Measurements from ENCODE around the gene ACTL6A. TPM values are rescaled to one million over a fixed set of nuclear protein-coding genes. Genes with fewer than 3 reads are reported as not detected.

The ACTL6A gene
- total RNA-seq, 1 donor from 2014 or later: 94.1 TPM

- no peak for TF ChIP-seq CTCF (IDR thresholded peaks at IDR 0.05; ENCODE audit: insufficient read depth, low read length, poor library complexity, severe bottlenecking)
- Histone ChIP-seq H3K27me3 (ENCODE audit: control insufficient read depth, insufficient read depth, low read length) (no peaks in the 10 kb centered on the region), H3K4me3 (ENCODE audit: low read depth, low read length) (no peak overlapping the region), H3K36me3 (ENCODE audit: control insufficient read depth, insufficient read depth, low read length) (no peaks in the 10 kb centered on the region)
- DNase-seq (ENCODE audit: low read depth): no peak
Observed at GRCh38 chr3:179608931-179609720, 46.4 kb downstream of the ACTL6A start.

- no peak for TF ChIP-seq CTCF (IDR thresholded peaks at IDR 0.05; ENCODE audit: insufficient read depth, low read length, poor library complexity, severe bottlenecking)
- H3K36me3 ChIP-seq (ENCODE audit: control insufficient read depth, insufficient read depth, low read length): no peaks in the 10 kb centered on the region
- H3K4me3 ChIP-seq (ENCODE audit: low read depth, low read length): no peak overlapping the region
- H3K27me3 ChIP-seq (ENCODE audit: control insufficient read depth, insufficient read depth, low read length): no peaks in the 10 kb centered on the region
- DNase-seq (ENCODE audit: low read depth): no peak
Observed at GRCh38 chr3:179610066-179610465, 47.3 kb downstream of the ACTL6A start.

GRCh38 chr3:179613807-179614206 is 51.1 kb downstream of the ACTL6A start:
- H3K36me3 ChIP-seq (ENCODE audit: control insufficient read depth, insufficient read depth, low read length): no peaks in the 10 kb centered on the region
- H3K4me3 ChIP-seq (ENCODE audit: low read depth, low read length): no peak overlapping the region
- no peaks in the 10 kb centered on the region for H3K27me3 ChIP-seq (ENCODE audit: control insufficient read depth, insufficient read depth, low read length)
- no peak for TF ChIP-seq CTCF (IDR thresholded peaks at IDR 0.05; ENCODE audit: insufficient read depth, low read length, poor library complexity, severe bottlenecking)
- DNase-seq (ENCODE audit: low read depth): no peak

- H3K36me3 ChIP-seq (ENCODE audit: control insufficient read depth, insufficient read depth, low read length): no peaks in the 10 kb centered on the region
- no peaks in the 10 kb centered on the region for H3K27me3 ChIP-seq (ENCODE audit: control insufficient read depth, insufficient read depth, low read length)
- no peak for DNase-seq (ENCODE audit: low read depth)
- no peak for TF ChIP-seq CTCF (IDR thresholded peaks at IDR 0.05; ENCODE audit: insufficient read depth, low read length, poor library complexity, severe bottlenecking)
- H3K4me3 ChIP-seq (ENCODE audit: low read depth, low read length): no peak overlapping the region
Observed at GRCh38 chr3:179615458-179616173, 52.9 kb downstream of the ACTL6A start.

GRCh38 chr3:179622023-179622422 is 59.3 kb downstream of the ACTL6A start:
- DNase-seq (ENCODE audit: low read depth): no peak
- no peak for TF ChIP-seq CTCF (IDR thresholded peaks at IDR 0.05; ENCODE audit: insufficient read depth, low read length, poor library complexity, severe bottlenecking)
- Histone ChIP-seq H3K4me3 (ENCODE audit: low read depth, low read length) (no peak overlapping the region), H3K36me3 (ENCODE audit: control insufficient read depth, insufficient read depth, low read length) (no peaks in the 10 kb centered on the region), H3K27me3 (ENCODE audit: control insufficient read depth, insufficient read depth, low read length) (no peaks in the 10 kb centered on the region)

Data from kidney epithelial cell (primary cell).